Stimulated activated naive CD8-positive, alpha-beta T cell treated with anti-CD3 and anti-CD28 coated beads, Interleukin-15, amount 100 ng/mL, for 72 hours (primary cell): Measurements from ENCODE around the gene CCDC88C.
A peak's percentile ranks its signal among the peaks of the same experiment; 100 is the strongest.

Experiments used
- ATAC-seq: fragments of 150-1000 bp; cut with Tn5 transposase; 2 replicates; pipeline ENCODE4 v1.10.0; 2021; ENCODE audit warnings: mild to moderate bottlenecking, moderate library complexity
- DNase-seq, 2 donors: peaks; one replicate each; pipeline ENCODE4 v3.0.0; 2021 to 2022
- H3K27ac Mint-ChIP-seq, 2 donors: one replicate each; pipeline ENCODE4 v1.8.0; 2022; ENCODE audit warnings: mild to moderate bottlenecking in 2 of 2, mixed read lengths in 2 of 2, moderate library complexity in 2 of 2
- H3K27me3 Mint-ChIP-seq: one replicate; pipeline ENCODE4 v1.8.0; 2022; ENCODE audit warnings: mixed read lengths
- H3K4me1 Mint-ChIP-seq: one replicate; pipeline ENCODE4 v1.8.0; 2022; ENCODE audit warnings: mild to moderate bottlenecking, mixed read lengths
- H3K4me3 Mint-ChIP-seq, 2 donors: one replicate each; pipeline ENCODE4 v1.8.0; 2022; ENCODE audit warnings: mild to moderate bottlenecking in 2 of 2, mixed read lengths in 2 of 2, moderate library complexity in 1 of 2
- H3K9me3 Mint-ChIP-seq, 2 donors: one replicate each; pipeline ENCODE4 v1.8.0; 2022; ENCODE audit warnings: mixed read lengths in 2 of 2

The CCDC88C gene

GRCh38 chr14:91348845-91349465 is 68.7 kb downstream of the CCDC88C start:
- H3K27me3 Mint-ChIP-seq: no peaks in the 10 kb centered on the region
- H3K4me1 Mint-ChIP-seq: peaks cover 94% of the 10 kb centered on the region
- DNase-seq (no peak), ATAC-seq (no peak)
- H3K9me3 Mint-ChIP-seq: no peaks in the 10 kb centered on the region
- H3K27ac Mint-ChIP-seq: peak overlapping the region in 1 of 2 donors; percentile 14
- H3K4me3 Mint-ChIP-seq: peak overlapping the region; percentile 44 to 82

GRCh38 chr14:91346838-91347173 is 70.8 kb downstream of the CCDC88C start:
- DNase-seq (no peak), ATAC-seq (no peak)
- peaks cover 85% of the 10 kb centered on the region for H3K4me1 Mint-ChIP-seq
- no peaks in the 10 kb centered on the region for H3K27me3 Mint-ChIP-seq
- H3K4me3 Mint-ChIP-seq: peak overlapping the region in 1 of 2 donors; percentile 8
- H3K9me3 Mint-ChIP-seq: no peaks in the 10 kb centered on the region
- peak overlapping the region in 1 of 2 donors; percentile 6 for H3K27ac Mint-ChIP-seq

- no peaks in the 10 kb centered on the region for H3K9me3 Mint-ChIP-seq
- peak overlapping the region in 1 of 2 donors; percentile 43 for H3K27ac Mint-ChIP-seq
- no peak overlapping the region for H3K4me3 Mint-ChIP-seq
- H3K4me1 Mint-ChIP-seq: peaks cover 62% of the 10 kb centered on the region
- no peak for DNase-seq
- no peaks in the 10 kb centered on the region for H3K27me3 Mint-ChIP-seq
- ATAC-seq: no peak
Observed at GRCh38 chr14:91344096-91344495, 73.5 kb downstream of the CCDC88C start.

- DNase-seq: no peak
- Mint-ChIP-seq H3K27me3 (no peaks in the 10 kb centered on the region), H3K4me1 (peaks cover 52% of the 10 kb centered on the region), H3K4me3 (no peak overlapping the region), H3K9me3 (no peaks in the 10 kb centered on the region), H3K27ac (no peak overlapping the region)
- ATAC-seq: no peak
Observed at GRCh38 chr14:91343051-91343450, 74.6 kb downstream of the CCDC88C start.

GRCh38 chr14:91342206-91342760 is 75.3 kb downstream of the CCDC88C start:
- no peak overlapping the region for H3K4me3 Mint-ChIP-seq
- DNase-seq: no peak
- H3K27ac Mint-ChIP-seq: no peak overlapping the region
- no peaks in the 10 kb centered on the region for H3K27me3 Mint-ChIP-seq
- H3K9me3 Mint-ChIP-seq: no peaks in the 10 kb centered on the region
- ATAC-seq: no peak
- peaks cover 49% of the 10 kb centered on the region for H3K4me1 Mint-ChIP-seq

GRCh38 chr14:91341751-91342154 is 75.9 kb downstream of the CCDC88C start:
- H3K27me3 Mint-ChIP-seq: no peaks in the 10 kb centered on the region
- H3K27ac Mint-ChIP-seq: no peak overlapping the region
- no peak overlapping the region for H3K4me3 Mint-ChIP-seq
- DNase-seq (no peak), ATAC-seq (no peak)
- peaks cover 44% of the 10 kb centered on the region for H3K4me1 Mint-ChIP-seq
- H3K9me3 Mint-ChIP-seq: no peaks in the 10 kb centered on the region

GRCh38 chr14:91341334-91341733 is 76.3 kb downstream of the CCDC88C start:
- Mint-ChIP-seq H3K4me1 (peaks cover 40% of the 10 kb centered on the region), H3K9me3 (no peaks in the 10 kb centered on the region), H3K27me3 (no peaks in the 10 kb centered on the region), H3K4me3 (no peak overlapping the region), H3K27ac (no peak overlapping the region)
- DNase-seq (no peak), ATAC-seq (no peak)

GRCh38 chr14:91339671-91340369 is 77.8 kb downstream of the CCDC88C start:
- no peak for DNase-seq
- ATAC-seq: no peak
- Mint-ChIP-seq H3K4me3 (no peak overlapping the region), H3K27me3 (no peaks in the 10 kb centered on the region), H3K9me3 (no peaks in the 10 kb centered on the region), H3K27ac (peak overlapping the region in 1 of 2 donors; percentile 90), H3K4me1 (peaks cover 35% of the 10 kb centered on the region)

GRCh38 chr14:91339076-91339475 is 78.5 kb downstream of the CCDC88C start:
- Mint-ChIP-seq H3K27ac (peak overlapping the region in 1 of 2 donors; percentile 90), H3K27me3 (no peaks in the 10 kb centered on the region), H3K4me3 (no peak overlapping the region), H3K4me1 (peaks cover 33% of the 10 kb centered on the region), H3K9me3 (no peaks in the 10 kb centered on the region)
- ATAC-seq (no peak), DNase-seq (no peak)

- Mint-ChIP-seq H3K27ac (no peak overlapping the region), H3K9me3 (no peaks in the 10 kb centered on the region), H3K27me3 (no peaks in the 10 kb centered on the region), H3K4me3 (no peak overlapping the region), H3K4me1 (peaks cover 33% of the 10 kb centered on the region)
- no peak for DNase-seq
- ATAC-seq: no peak
Observed at GRCh38 chr14:91338379-91338778, 79.2 kb downstream of the CCDC88C start.

- H3K4me3 Mint-ChIP-seq: no peak overlapping the region
- DNase-seq (no peak), ATAC-seq (no peak)
- H3K4me1 Mint-ChIP-seq: peaks cover 34% of the 10 kb centered on the region
- H3K9me3 Mint-ChIP-seq: no peaks in the 10 kb centered on the region
- no peaks in the 10 kb centered on the region for H3K27me3 Mint-ChIP-seq
- no peak overlapping the region for H3K27ac Mint-ChIP-seq
Observed at GRCh38 chr14:91337699-91338335, 79.8 kb downstream of the CCDC88C start.

GRCh38 chr14:91336093-91336450 is 81.5 kb downstream of the CCDC88C start:
- H3K27ac Mint-ChIP-seq: no peak overlapping the region
- H3K4me1 Mint-ChIP-seq: peaks cover 45% of the 10 kb centered on the region
- H3K4me3 Mint-ChIP-seq: no peak overlapping the region
- no peak for DNase-seq
- ATAC-seq: no peak
- H3K9me3 Mint-ChIP-seq: no peaks in the 10 kb centered on the region
- no peaks in the 10 kb centered on the region for H3K27me3 Mint-ChIP-seq

GRCh38 chr14:91335191-91336092 is 82.2 kb downstream of the CCDC88C start:
- H3K4me3 Mint-ChIP-seq: no peak overlapping the region

GRCh38 chr14:91333650-91334039 is 84.0 kb downstream of the CCDC88C start:
- Mint-ChIP-seq H3K27me3 (no peaks in the 10 kb centered on the region), H3K9me3 (no peaks in the 10 kb centered on the region), H3K4me3 (no peak overlapping the region), H3K27ac (no peak overlapping the region), H3K4me1 (peaks cover 69% of the 10 kb centered on the region)
- DNase-seq: no peak
- ATAC-seq: no peak

More at GRCh38 chr14:91335191-91336092, 82.2 kb downstream of the CCDC88C start:
- H3K9me3 Mint-ChIP-seq: no peaks in the 10 kb centered on the region
- no peak for DNase-seq
- peak overlapping the region in 1 of 2 donors; percentile 72 for H3K27ac Mint-ChIP-seq
- ATAC-seq: no peak
- H3K27me3 Mint-ChIP-seq: no peaks in the 10 kb centered on the region
- peaks cover 51% of the 10 kb centered on the region for H3K4me1 Mint-ChIP-seq

GRCh38 chr14:91332986-91333649 is 84.5 kb downstream of the CCDC88C start:
- ATAC-seq (no peak), DNase-seq (no peak)
- Mint-ChIP-seq H3K4me1 (peaks cover 75% of the 10 kb centered on the region), H3K9me3 (no peaks in the 10 kb centered on the region), H3K27me3 (no peaks in the 10 kb centered on the region), H3K27ac (no peak overlapping the region), H3K4me3 (no peak overlapping the region)
